ENCODE measurements around the gene FLT1. TPM values are rescaled to one million over a fixed set of nuclear protein-coding genes. Genes with fewer than 3 reads are reported as not detected.

FLT1 gene
- total RNA-seq, 1 donor from 2014 or later = 72.4 TPM

DNA sequence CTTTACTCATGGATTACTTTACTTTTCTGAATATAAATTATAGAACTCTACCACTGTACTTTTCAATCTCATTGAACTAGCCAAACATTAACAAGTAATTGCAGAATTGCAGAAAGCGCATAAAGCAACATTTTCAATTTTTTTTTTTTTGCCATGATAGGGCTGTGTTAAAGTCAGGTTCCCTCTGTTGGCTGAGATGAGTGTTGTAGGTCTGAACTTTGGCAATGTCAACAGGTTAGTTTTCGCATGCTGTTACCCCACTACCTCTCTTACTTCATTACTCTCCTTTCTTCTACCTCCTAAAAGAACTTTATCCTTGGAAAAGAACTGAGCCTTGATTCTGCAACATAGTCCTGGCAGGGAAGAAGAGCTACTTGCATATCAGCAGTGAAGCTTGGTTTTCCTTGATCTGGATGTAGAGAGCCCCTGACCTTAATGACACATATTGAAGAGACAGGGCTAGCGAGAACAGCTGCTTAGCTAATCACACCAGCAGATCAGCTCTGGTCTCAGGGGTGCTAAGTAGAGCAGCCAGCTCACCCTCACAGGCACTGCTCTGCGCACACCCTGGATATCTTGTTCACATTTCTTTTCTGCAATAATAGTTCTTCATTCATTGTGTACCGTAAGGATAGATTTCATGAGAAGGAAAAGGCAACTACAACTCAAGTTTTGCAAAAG, 119.5 kb downstream of the FLT1 start:
- Histone ChIP-seq H3K9me3 (no peaks in the 10 kb centered on the region), H3K27ac (no peak overlapping the region), H3K27me3 (no peaks in the 10 kb centered on the region), H3K36me3 (no peaks in the 10 kb centered on the region), H3K4me1 (peaks cover 11% of the 10 kb centered on the region), H3K4me3 (no peak overlapping the region)
- TF ChIP-seq, protein P1, sequence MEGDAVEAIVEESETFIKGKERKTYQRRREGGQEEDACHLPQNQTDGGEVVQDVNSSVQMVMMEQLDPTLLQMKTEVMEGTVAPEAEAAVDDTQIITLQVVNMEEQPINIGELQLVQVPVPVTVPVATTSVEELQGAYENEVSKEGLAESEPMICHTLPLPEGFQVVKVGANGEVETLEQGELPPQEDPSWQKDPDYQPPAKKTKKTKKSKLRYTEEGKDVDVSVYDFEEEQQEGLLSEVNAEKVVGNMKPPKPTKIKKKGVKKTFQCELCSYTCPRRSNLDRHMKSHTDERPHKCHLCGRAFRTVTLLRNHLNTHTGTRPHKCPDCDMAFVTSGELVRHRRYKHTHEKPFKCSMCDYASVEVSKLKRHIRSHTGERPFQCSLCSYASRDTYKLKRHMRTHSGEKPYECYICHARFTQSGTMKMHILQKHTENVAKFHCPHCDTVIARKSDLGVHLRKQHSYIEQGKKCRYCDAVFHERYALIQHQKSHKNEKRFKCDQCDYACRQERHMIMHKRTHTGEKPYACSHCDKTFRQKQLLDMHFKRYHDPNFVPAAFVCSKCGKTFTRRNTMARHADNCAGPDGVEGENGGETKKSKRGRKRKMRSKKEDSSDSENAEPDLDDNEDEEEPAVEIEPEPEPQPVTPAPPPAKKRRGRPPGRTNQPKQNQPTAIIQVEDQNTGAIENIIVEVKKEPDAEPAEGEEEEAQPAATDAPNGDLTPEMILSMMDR (IDR thresholded peaks at IDR 0.05) = no peak
- ATAC-seq (no peak), DNase-seq (no peak)
- intact Hi-C loops (cut with DNase I) = no loop called here

DNA sequence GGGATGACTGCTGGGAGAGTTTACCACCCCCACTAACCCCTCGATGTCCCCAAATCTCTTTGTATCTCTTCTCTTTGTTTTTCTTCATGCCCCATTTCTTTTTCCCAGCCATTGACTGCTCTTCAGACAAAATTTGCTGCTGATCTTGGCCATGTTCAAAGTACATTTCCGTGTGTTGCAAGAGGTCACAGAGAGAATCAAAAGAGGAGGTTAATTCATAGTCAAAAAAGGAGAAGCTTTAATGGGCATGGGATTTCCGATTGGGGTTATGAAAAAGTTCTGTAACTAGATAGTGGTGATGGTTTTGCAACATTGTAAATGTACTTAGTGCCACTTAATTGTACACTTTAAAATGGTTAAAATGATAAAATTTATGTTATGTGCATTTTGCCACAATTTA, 121.1 kb downstream of the FLT1 start:
- no peak overlapping the region for H3K27ac ChIP-seq
- DNase-seq (no peak), ATAC-seq (peak; percentile 64)
- no peaks in the 10 kb centered on the region for H3K27me3 ChIP-seq
- H3K4me3 ChIP-seq = no peak overlapping the region
- TF ChIP-seq, protein P1 (IDR thresholded peaks at IDR 0.05) = no peak
- intact Hi-C loops (cut with DNase I) = no loop called here
- no peaks in the 10 kb centered on the region for H3K36me3 ChIP-seq
- peaks cover 11% of the 10 kb centered on the region for H3K4me1 ChIP-seq
- H3K9me3 ChIP-seq = no peaks in the 10 kb centered on the region

DNA sequence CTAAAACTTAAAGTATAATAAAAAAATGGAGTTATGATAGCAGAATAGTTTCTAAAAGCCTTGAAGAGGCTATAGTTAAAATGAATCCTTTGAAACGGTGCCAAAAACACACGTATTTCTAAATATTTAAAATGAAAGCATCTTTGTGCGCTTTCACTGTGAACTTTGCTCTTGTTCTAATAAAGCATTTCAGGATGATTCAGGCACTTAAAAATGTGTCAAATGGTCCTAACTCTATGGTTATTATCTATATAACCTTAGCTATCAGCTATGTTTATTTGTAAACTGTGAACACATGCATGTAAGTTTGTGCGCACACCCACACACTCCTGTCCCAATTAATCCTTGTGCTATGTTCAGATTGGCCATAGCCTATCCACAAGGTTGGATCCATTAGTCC, 124.5 kb downstream of the FLT1 start:
- TF ChIP-seq, protein P1 (IDR thresholded peaks at IDR 0.05) = no peak

DNA sequence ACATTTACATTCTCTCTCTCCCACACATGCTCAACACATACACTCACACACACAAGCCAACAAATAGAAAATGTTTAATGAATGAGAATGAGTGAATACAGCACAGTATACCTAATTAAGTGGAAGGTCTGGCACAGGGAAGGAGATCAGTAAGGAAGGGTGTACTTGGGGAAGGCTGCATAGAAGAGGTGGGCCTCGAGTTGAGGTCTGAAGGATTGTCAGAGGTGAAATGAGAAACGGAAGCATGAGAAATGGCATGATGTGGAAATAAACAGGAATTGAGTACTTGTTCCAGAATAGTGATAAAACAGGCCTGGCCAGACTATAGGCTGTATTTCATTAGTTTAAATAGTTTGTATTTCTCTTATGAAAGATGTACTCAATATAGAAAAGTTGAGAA, 136.2 kb downstream of the FLT1 start:
- Histone ChIP-seq H3K4me1 (no peaks in the 10 kb centered on the region), H3K9me3 (no peaks in the 10 kb centered on the region), H3K27me3 (no peaks in the 10 kb centered on the region), H3K4me3 (no peak overlapping the region), H3K27ac (peak overlapping the region; percentile 51), H3K36me3 (no peaks in the 10 kb centered on the region)
- intact Hi-C loops (cut with DNase I) = no loop called here
- no peak for DNase-seq
- TF ChIP-seq, protein P1 (IDR thresholded peaks at IDR 0.05) = no peak
- ATAC-seq = peak; percentile 48

More for the DNA sequence above, 124.5 kb downstream of the FLT1 start:
- no peak for DNase-seq
- H3K27ac ChIP-seq = no peak overlapping the region
- no peaks in the 10 kb centered on the region for H3K4me1 ChIP-seq
- intact Hi-C loops (cut with DNase I) = no loop called here
- ATAC-seq = no peak
- H3K9me3 ChIP-seq = no peaks in the 10 kb centered on the region
- no peaks in the 10 kb centered on the region for H3K36me3 ChIP-seq
- no peak overlapping the region for H3K4me3 ChIP-seq
- no peaks in the 10 kb centered on the region for H3K27me3 ChIP-seq

DNA sequence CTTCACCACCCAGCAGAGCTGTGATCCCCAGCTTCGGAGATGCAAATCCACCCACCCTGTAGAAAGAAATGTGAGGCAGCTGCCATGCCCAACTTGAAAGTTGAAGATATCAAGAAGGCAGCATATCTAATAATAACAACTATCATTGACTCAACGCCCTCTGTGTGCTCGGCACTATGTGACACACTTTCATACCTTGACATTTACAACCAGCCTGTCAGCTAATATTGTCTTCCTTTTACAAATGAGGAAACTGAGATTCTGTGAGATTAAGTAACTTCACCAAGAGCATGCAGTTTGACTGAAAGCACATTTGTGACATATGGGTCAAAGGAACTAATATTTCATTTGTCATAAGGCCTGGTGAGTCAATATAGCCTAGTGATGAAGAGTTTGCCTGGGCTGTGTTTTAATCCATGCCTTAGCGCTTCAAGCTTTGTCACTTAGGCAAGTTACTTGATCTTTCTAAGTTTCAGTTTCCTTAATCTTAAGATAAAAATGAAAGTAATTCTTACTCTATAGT, 137.0 kb downstream of the FLT1 start:
- Histone ChIP-seq H3K36me3 (no peaks in the 10 kb centered on the region), H3K4me1 (no peaks in the 10 kb centered on the region), H3K9me3 (no peaks in the 10 kb centered on the region), H3K4me3 (no peak overlapping the region), H3K27me3 (no peaks in the 10 kb centered on the region), H3K27ac (peak overlapping the region; percentile 51)
- TF ChIP-seq, protein P1 (IDR thresholded peaks at IDR 0.05) = no peak
- intact Hi-C loops (cut with DNase I) = no loop called here
- peak; percentile 82 for ATAC-seq
- no peak for DNase-seq
